Thymus (tissue), 11 donors: ENCODE data around the gene PCYT1B. TPM values are rescaled to one million over a fixed set of nuclear protein-coding genes. Genes with fewer than 3 reads are reported as not detected.

Source experiments
- DNase-seq, 9 donors: peaks; one replicate each; pipeline ENCODE4 v3.0.0-alpha.2; 2013; ENCODE audit warnings: low spot score in 9 of 9, low read depth in 6 of 9, missing footprints in 1 of 9
- H3K27ac ChIP-seq, 2 donors: one replicate each; pipeline ENCODE4 v1.5.1; 2013; ENCODE audit warnings: control low read depth in 1 of 2, low read depth in 1 of 2, low read length in 1 of 2, mild to moderate bottlenecking in 1 of 2, moderate library complexity in 1 of 2
- H3K27me3 ChIP-seq, 2 donors: one replicate each; pipeline ENCODE4 v1.5.1; 2013; ENCODE audit warnings: low read length in 1 of 2; ENCODE audit not compliant: control insufficient read depth in 2 of 2, insufficient read depth in 1 of 2
- H3K36me3 ChIP-seq, 2 donors: one replicate each; pipeline ENCODE4 v1.5.1; 2013; ENCODE audit warnings: low read length in 1 of 2, mild to moderate bottlenecking in 1 of 2, moderate library complexity in 1 of 2; ENCODE audit not compliant: control insufficient read depth in 2 of 2, insufficient read depth in 2 of 2
- H3K4me1 ChIP-seq, 2 donors: one replicate each; pipeline ENCODE4 v1.5.1; 2013; ENCODE audit warnings: low read length in 2 of 2; ENCODE audit not compliant: control insufficient read depth in 2 of 2, insufficient read depth in 2 of 2
- H3K4me3 ChIP-seq, 2 donors: one replicate each; pipeline ENCODE4 v1.5.1; 2013; ENCODE audit warnings: low read length in 2 of 2, control low read depth in 1 of 2, mild to moderate bottlenecking in 1 of 2
- H3K9me3 ChIP-seq, 2 donors: one replicate each; pipeline ENCODE4 v1.5.1; 2013; ENCODE audit warnings: low read length in 1 of 2, mild to moderate bottlenecking in 1 of 2; ENCODE audit not compliant: control insufficient read depth in 2 of 2, insufficient read depth in 1 of 2
- WGBS: extraction: QIAGEN DNeasy Blood & Tissue Kit; methylation state at CpG from one replicate; pipeline ENCODE4 v1.1.7; 2013; 5-methylcytosine and 5-hydroxymethylcytosine counted together
- polyA plus RNA-seq: library from polyadenylated mRNA; stranded (reverse); fragments of 200-250 nt; gene quantifications from one replicate; pipeline ENCODE4 v1.2.3, GENCODE V29; 2013
- total RNA-seq: library from RNA; stranded (reverse); fragments of 120-200 nt; gene quantifications from one replicate; pipeline ENCODE4 v1.2.4, GENCODE V29; 2013
- donor health status: healthy.

PCYT1B gene
- total and polyA plus RNA-seq, 2 donors = 0.37 to 0.38 TPM

- Histone ChIP-seq H3K9me3 (no peaks in the 10 kb centered on the region), H3K4me1 (no peaks in the 10 kb centered on the region), H3K27ac (no peak overlapping the region), H3K4me3 (no peak overlapping the region), H3K27me3 (no peaks in the 10 kb centered on the region), H3K36me3 (no peaks in the 10 kb centered on the region)
- WGBS = 73% methylated on average over 2 of the region's 2 CpGs
- DNase-seq = no peak
These were observed 26.3 kb upstream of the PCYT1B start for GRCh38 chrX:24673424-24673823.

- WGBS = 92% methylated on average over 11 of the region's 11 CpGs
- H3K36me3 ChIP-seq = no peaks in the 10 kb centered on the region
- H3K9me3 ChIP-seq = no peaks in the 10 kb centered on the region
- H3K27me3 ChIP-seq = no peaks in the 10 kb centered on the region
- DNase-seq = no peak
- no peaks in the 10 kb centered on the region for H3K4me1 ChIP-seq
- H3K27ac ChIP-seq = no peak overlapping the region
- no peak overlapping the region for H3K4me3 ChIP-seq
These were observed 25.6 kb upstream of the PCYT1B start for GRCh38 chrX:24672701-24673190.

- H3K4me1 ChIP-seq = no peaks in the 10 kb centered on the region
- H3K9me3 ChIP-seq = no peaks in the 10 kb centered on the region
- WGBS = 63% methylated on average over 3 of the region's 3 CpGs
These were observed 21.0 kb upstream of the PCYT1B start for GRCh38 chrX:24668111-24668510.

GRCh38 chrX:24662352-24662751 lies 15.2 kb upstream of the PCYT1B start:
- no peaks in the 10 kb centered on the region for H3K9me3 ChIP-seq
- H3K4me1 ChIP-seq = no peaks in the 10 kb centered on the region
- H3K4me3 ChIP-seq = no peak overlapping the region
- DNase-seq = no peak
- H3K27ac ChIP-seq = no peak overlapping the region
- no peaks in the 10 kb centered on the region for H3K36me3 ChIP-seq
- 96% methylated on average over 4 of the region's 4 CpGs for whole genome bisulfite sequencing
- no peaks in the 10 kb centered on the region for H3K27me3 ChIP-seq

More at GRCh38 chrX:24668111-24668510, 21.0 kb upstream of the PCYT1B start:
- Histone ChIP-seq H3K36me3 (no peaks in the 10 kb centered on the region), H3K27ac (no peak overlapping the region), H3K4me3 (no peak overlapping the region), H3K27me3 (no peaks in the 10 kb centered on the region)
- no peak for DNase-seq

GRCh38 chrX:24661292-24661691 lies 14.1 kb upstream of the PCYT1B start:
- Histone ChIP-seq H3K4me1 (no peaks in the 10 kb centered on the region), H3K27me3 (no peaks in the 10 kb centered on the region), H3K9me3 (no peaks in the 10 kb centered on the region), H3K27ac (no peak overlapping the region), H3K36me3 (no peaks in the 10 kb centered on the region), H3K4me3 (no peak overlapping the region)
- no peak for DNase-seq

GRCh38 chrX:24659646-24660045 lies 12.5 kb upstream of the PCYT1B start:
- Histone ChIP-seq H3K27me3 (no peaks in the 10 kb centered on the region), H3K4me1 (no peaks in the 10 kb centered on the region), H3K27ac (no peak overlapping the region), H3K9me3 (no peaks in the 10 kb centered on the region), H3K36me3 (no peaks in the 10 kb centered on the region), H3K4me3 (no peak overlapping the region)
- WGBS = 92% methylated on average over 3 of the region's 3 CpGs
- no peak for DNase-seq

GRCh38 chrX:24659106-24659505 lies 12.0 kb upstream of the PCYT1B start:
- Histone ChIP-seq H3K4me3 (no peak overlapping the region), H3K27ac (no peak overlapping the region)
- WGBS = 91% methylated on average over 1 of the region's 1 CpG

GRCh38 chrX:24658421-24658820 lies 11.3 kb upstream of the PCYT1B start:
- H3K4me1 ChIP-seq = no peaks in the 10 kb centered on the region
- no peak overlapping the region for H3K4me3 ChIP-seq
- no peaks in the 10 kb centered on the region for H3K27me3 ChIP-seq
- no peaks in the 10 kb centered on the region for H3K36me3 ChIP-seq
- no peak overlapping the region for H3K27ac ChIP-seq
- no peak for DNase-seq
- H3K9me3 ChIP-seq = no peaks in the 10 kb centered on the region

More at GRCh38 chrX:24659106-24659505, 12.0 kb upstream of the PCYT1B start:
- no peaks in the 10 kb centered on the region for H3K36me3 ChIP-seq
- H3K9me3 ChIP-seq = no peaks in the 10 kb centered on the region
- DNase-seq = no peak
- no peaks in the 10 kb centered on the region for H3K27me3 ChIP-seq
- H3K4me1 ChIP-seq = no peaks in the 10 kb centered on the region

- no peak overlapping the region for H3K27ac ChIP-seq
- no peaks in the 10 kb centered on the region for H3K9me3 ChIP-seq
- WGBS = 98% methylated on average over 6 of the region's 6 CpGs
- no peak for DNase-seq
- H3K4me3 ChIP-seq = no peak overlapping the region
- H3K4me1 ChIP-seq = no peaks in the 10 kb centered on the region
- H3K36me3 ChIP-seq = no peaks in the 10 kb centered on the region
- H3K27me3 ChIP-seq = no peaks in the 10 kb centered on the region
These were observed 10.7 kb upstream of the PCYT1B start for GRCh38 chrX:24657671-24658386.
